Liver (tissue), 9 donors: ENCODE results near the gene KCNJ10. TPM values are rescaled to one million over a fixed set of nuclear protein-coding genes. Genes with fewer than 3 reads are reported as not detected.

Source experiments
- DNase-seq: peaks from one replicate; pipeline ENCODE4 v3.0.0-alpha.2; 2017; ENCODE audit warnings: low spot score
- H3K27ac ChIP-seq, 2 donors: one replicate each; pipeline ENCODE4 v1.7.0; 2013; ENCODE audit warnings: inconsistent platforms in 2 of 2, low read length in 2 of 2, control low read depth in 1 of 2, low read depth in 1 of 2, mild to moderate bottlenecking in 1 of 2
- H3K27me3 ChIP-seq, 4 donors: one replicate each; pipeline versions ENCODE4 v1.6.1 to v1.7.0; 2013; ENCODE audit warnings: low read length in 3 of 4, inconsistent platforms in 1 of 4, mild to moderate bottlenecking in 1 of 4, moderate library complexity in 1 of 4; ENCODE audit not compliant: control insufficient read depth in 4 of 4, insufficient read depth in 4 of 4
- H3K36me3 ChIP-seq, 4 donors: one replicate each; pipeline versions ENCODE4 v1.6.1 to v1.7.0; 2013; ENCODE audit warnings: low read length in 3 of 4, mild to moderate bottlenecking in 3 of 4, low read depth in 1 of 4, moderate library complexity in 1 of 4; ENCODE audit not compliant: control insufficient read depth in 4 of 4, insufficient read depth in 3 of 4
- H3K4me1 ChIP-seq, 4 donors: one replicate each; pipeline versions ENCODE4 v1.6.1 to v1.7.0; 2013; ENCODE audit warnings: low read length in 3 of 4, mild to moderate bottlenecking in 3 of 4, moderate library complexity in 1 of 4; ENCODE audit not compliant: control insufficient read depth in 4 of 4, insufficient read depth in 4 of 4
- H3K4me3 ChIP-seq, 3 donors: one replicate each; pipeline versions ENCODE4 v1.6.1 to v1.7.0; 2013; ENCODE audit warnings: low read length in 3 of 3, control low read depth in 1 of 3, low read depth in 1 of 3, mild to moderate bottlenecking in 1 of 3
- H3K9ac ChIP-seq, 2 donors: one replicate each; pipeline ENCODE4 v1.7.0; 2013; ENCODE audit warnings: low read length in 2 of 2, mild to moderate bottlenecking in 2 of 2, moderate library complexity in 2 of 2, control low read depth in 1 of 2, low read depth in 1 of 2
- H3K9me3 ChIP-seq, 4 donors: one replicate each; pipeline versions ENCODE4 v1.6.1 to v1.7.0; 2013; ENCODE audit warnings: low read length in 3 of 4; ENCODE audit not compliant: control insufficient read depth in 4 of 4
- ATF3 ChIP-seq: IDR thresholded peaks from 2 replicates; pipeline ENCODE4 v1.6.1; 2016; ENCODE audit warnings: antibody characterized with exemption
- EGR1 ChIP-seq, 2 donors: IDR thresholded peaks; 2 replicates each; pipeline ENCODE4 v1.6.1; 2016 to 2018; ENCODE audit warnings: antibody characterized with exemption in 2 of 2, low read depth in 2 of 2
- FOXA1 ChIP-seq: IDR thresholded peaks from 2 replicates; pipeline ENCODE4 v1.6.1; 2016; ENCODE audit warnings: antibody characterized with exemption
- FOXA2 ChIP-seq: IDR thresholded peaks from 2 replicates; pipeline ENCODE4 v1.6.1; 2016; ENCODE audit warnings: antibody characterized with exemption
- GABPA ChIP-seq, 2 donors: IDR thresholded peaks in 1 of 2; conservative IDR thresholded peaks in 1 of 2; 2 replicates each; pipeline ENCODE4 v1.6.1; 2016; ENCODE audit warnings: antibody characterized with exemption in 2 of 2, mild to moderate bottlenecking in 1 of 2, moderate library complexity in 1 of 2
- HNF4A ChIP-seq, 2 donors: conservative IDR thresholded peaks; 2 replicates each; pipeline ENCODE4 v1.6.1; 2016; ENCODE audit warnings: antibody characterized with exemption in 2 of 2, mild to moderate bottlenecking in 2 of 2
- HNF4G ChIP-seq: IDR thresholded peaks from 2 replicates; pipeline ENCODE4 v1.6.1; 2016; ENCODE audit warnings: antibody characterized with exemption
- JUND ChIP-seq, 2 donors: IDR thresholded peaks; 2 replicates each; pipeline ENCODE4 v1.6.1; 2016; ENCODE audit warnings: antibody characterized with exemption in 2 of 2
- MAX ChIP-seq: IDR thresholded peaks from 2 replicates; pipeline ENCODE4 v1.6.1; 2016; ENCODE audit warnings: antibody characterized with exemption
- NR2F2 ChIP-seq: IDR thresholded peaks from 2 replicates; pipeline ENCODE4 v1.6.1; 2016; ENCODE audit warnings: antibody characterized with exemption
- RAD21 ChIP-seq, 2 donors: IDR thresholded peaks; 2 replicates each; pipeline ENCODE4 v1.6.1; 2016; ENCODE audit warnings: antibody characterized with exemption in 2 of 2, mild to moderate bottlenecking in 2 of 2
- REST ChIP-seq: IDR thresholded peaks from 2 replicates; pipeline ENCODE4 v1.6.1; 2016; ENCODE audit warnings: antibody characterized with exemption, mild to moderate bottlenecking
- RXRA ChIP-seq, 2 donors: IDR thresholded peaks; 2 replicates each; pipeline ENCODE4 v1.6.1; 2017 to 2018; ENCODE audit warnings: antibody characterized with exemption in 2 of 2, mild to moderate bottlenecking in 1 of 2
- SP1 ChIP-seq: IDR thresholded peaks from 2 replicates; pipeline ENCODE4 v1.6.1; 2018; ENCODE audit warnings: antibody characterized with exemption, mild to moderate bottlenecking
- TAF1 ChIP-seq: conservative IDR thresholded peaks from 2 replicates; pipeline ENCODE4 v1.6.1; 2016; ENCODE audit warnings: antibody characterized with exemption, mild to moderate bottlenecking
- YY1 ChIP-seq: IDR thresholded peaks from 2 replicates; pipeline ENCODE4 v1.6.1; 2016; ENCODE audit warnings: antibody characterized with exemption, mild to moderate bottlenecking
- ZBTB33 ChIP-seq: IDR thresholded peaks from 2 replicates; pipeline ENCODE4 v1.6.1; 2016; ENCODE audit warnings: antibody characterized with exemption
- WGBS: extraction: QIAGEN DNeasy Blood & Tissue Kit; methylation state at CpG from one replicate; pipeline ENCODE4 v1.1.7; 2013; 5-methylcytosine and 5-hydroxymethylcytosine counted together
- polyA plus RNA-seq, 2 donors: library from polyadenylated mRNA; stranded (reverse) in 1 of 2; unstranded in 1 of 2; fragments of 200-250 nt in 1 of 2; fragments of >200 nt in 1 of 2; fragmentation: Nextera tagmentation in 1 of 2; extraction: Ambion mirVana in 1 of 2; gene quantifications; one replicate each; pipeline versions ENCODE4 v1.2.1 to v1.2.3, GENCODE V29; 2013 to 2015
- total RNA-seq, 2 donors: library from RNA; depleted of rRNA; stranded (reverse); fragments of >200 nt; gene quantifications; one replicate each; pipeline ENCODE4 v1.2.3, GENCODE V29; 2014
- TF ChIP-seq, protein P1 (sequence below): fragments of 150-350 bp; IDR thresholded peaks from 2 replicates; pipeline ENCODE4 v1.5.1; 2017; ENCODE audit warnings: improper control_type of control experiment, low read depth, low read length; ENCODE audit not compliant: missing input control
- donor health status: healthy.
- donor health status: healthy.
- donor health status: healthy.
- donor health status: healthy.
- donor health status: healthy.

KCNJ10 gene
- total and polyA plus RNA-seq, 4 donors: 0.48 to 1.6 (median 0.52) TPM

DNA sequence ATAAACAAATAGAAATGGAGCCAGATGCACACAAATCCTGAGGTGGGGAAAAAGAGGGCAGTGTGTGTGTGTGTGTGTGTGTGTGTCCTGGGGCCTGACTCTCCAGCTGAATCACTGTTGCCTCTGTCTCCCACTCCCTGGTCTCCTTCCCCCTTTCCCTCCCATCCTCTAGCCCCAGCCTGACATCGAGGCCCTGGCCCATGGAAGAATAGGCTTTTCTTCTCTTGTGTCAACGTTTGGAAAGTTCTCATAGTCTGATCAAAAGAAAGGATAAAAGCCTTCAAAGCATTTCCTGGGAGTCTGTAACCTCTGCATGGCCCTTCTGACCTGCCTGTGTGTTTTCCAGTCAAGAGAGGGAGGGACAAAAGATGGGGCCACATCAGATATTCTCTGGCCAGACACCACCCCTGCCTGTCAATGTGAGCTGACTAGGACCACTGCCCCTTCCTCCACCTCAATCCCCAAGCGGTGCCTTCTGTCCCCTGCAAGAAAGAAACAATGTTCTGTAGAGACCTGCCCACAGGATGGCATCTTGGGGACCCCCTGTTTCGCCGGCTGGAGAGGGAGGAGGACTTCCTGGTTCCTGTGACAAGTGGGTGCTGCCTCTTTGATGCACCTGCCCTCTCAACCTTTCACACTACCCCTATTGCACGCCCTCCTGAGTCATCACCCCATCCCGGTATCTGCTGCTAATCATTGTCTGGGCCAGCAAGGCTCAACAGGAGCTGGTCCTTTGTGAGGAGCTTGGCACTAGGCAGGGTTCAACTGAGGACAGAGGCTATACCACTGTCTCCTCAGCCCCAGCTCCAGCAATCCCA, 16.2 kb downstream of the KCNJ10 start:
- Histone ChIP-seq H3K27me3 (no peaks in the 10 kb centered on the region), H3K9ac (no peak overlapping the region), H3K36me3 (no peaks in the 10 kb centered on the region), H3K4me1 (no peaks in the 10 kb centered on the region), H3K9me3 (no peaks in the 10 kb centered on the region), H3K4me3 (no peak overlapping the region), H3K27ac (no peak overlapping the region)
- no peak for TF ChIP-seq ATF3
- TF ChIP-seq RAD21 (IDR thresholded peaks at IDR 0.05): no peak
- no peak for TF ChIP-seq ZBTB33
- TF ChIP-seq RXRA (IDR thresholded peaks at IDR 0.05): no peak
- TF ChIP-seq HNF4G: no peak
- TF ChIP-seq SP1: no peak
- TF ChIP-seq REST: no peak
- no peak for TF ChIP-seq HNF4A (conservative IDR thresholded peaks at IDR 0.05)
- WGBS: 58% methylated on average over 7 of the region's 7 CpGs
- no peak for DNase-seq

DNA sequence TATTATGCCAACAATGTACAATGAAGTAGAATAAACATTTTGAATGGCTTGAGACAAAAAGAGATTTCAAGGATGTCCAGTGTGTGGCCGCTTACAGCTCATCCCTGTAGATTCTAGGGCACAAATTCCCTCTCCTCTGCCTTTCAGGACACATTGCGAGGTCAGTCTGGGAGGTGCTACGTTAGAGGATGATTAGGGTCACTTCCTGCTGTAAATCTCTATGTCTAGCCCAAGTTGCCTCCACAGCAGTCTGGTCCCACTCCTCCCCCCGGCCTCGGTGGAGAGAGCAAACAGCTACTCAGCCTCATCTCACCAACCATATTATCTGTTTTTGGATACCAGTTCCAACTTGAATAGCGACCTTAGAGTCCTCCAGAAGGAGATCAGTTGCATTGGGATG, 17.0 kb downstream of the KCNJ10 start:
- H3K36me3 ChIP-seq: no peaks in the 10 kb centered on the region
- no peak for DNase-seq
- H3K9ac ChIP-seq: no peak overlapping the region
- H3K9me3 ChIP-seq: no peaks in the 10 kb centered on the region
- H3K27me3 ChIP-seq: no peaks in the 10 kb centered on the region
- 62% methylated on average over 6 of the region's 6 CpGs for WGBS
- no peak overlapping the region for H3K27ac ChIP-seq
- H3K4me3 ChIP-seq: no peak overlapping the region
- no peaks in the 10 kb centered on the region for H3K4me1 ChIP-seq
- no peak for TF ChIP-seq HNF4A (conservative IDR thresholded peaks at IDR 0.05)
- TF ChIP-seq ZBTB33: no peak
- no peak for TF ChIP-seq RXRA (IDR thresholded peaks at IDR 0.05)
- TF ChIP-seq ATF3: no peak
- no peak for TF ChIP-seq JUND (IDR thresholded peaks at IDR 0.05)
- TF ChIP-seq MAX: no peak
- no peak for TF ChIP-seq HNF4G
- no peak for TF ChIP-seq YY1
- no peak for TF ChIP-seq SP1
- TF ChIP-seq NR2F2: no peak
- no peak for TF ChIP-seq GABPA (IDR thresholded peaks at IDR 0.05 in 1 of 2, conservative IDR thresholded peaks at IDR 0.05 in 1 of 2)
- no peak for TF ChIP-seq FOXA2
- TF ChIP-seq, protein P1, sequence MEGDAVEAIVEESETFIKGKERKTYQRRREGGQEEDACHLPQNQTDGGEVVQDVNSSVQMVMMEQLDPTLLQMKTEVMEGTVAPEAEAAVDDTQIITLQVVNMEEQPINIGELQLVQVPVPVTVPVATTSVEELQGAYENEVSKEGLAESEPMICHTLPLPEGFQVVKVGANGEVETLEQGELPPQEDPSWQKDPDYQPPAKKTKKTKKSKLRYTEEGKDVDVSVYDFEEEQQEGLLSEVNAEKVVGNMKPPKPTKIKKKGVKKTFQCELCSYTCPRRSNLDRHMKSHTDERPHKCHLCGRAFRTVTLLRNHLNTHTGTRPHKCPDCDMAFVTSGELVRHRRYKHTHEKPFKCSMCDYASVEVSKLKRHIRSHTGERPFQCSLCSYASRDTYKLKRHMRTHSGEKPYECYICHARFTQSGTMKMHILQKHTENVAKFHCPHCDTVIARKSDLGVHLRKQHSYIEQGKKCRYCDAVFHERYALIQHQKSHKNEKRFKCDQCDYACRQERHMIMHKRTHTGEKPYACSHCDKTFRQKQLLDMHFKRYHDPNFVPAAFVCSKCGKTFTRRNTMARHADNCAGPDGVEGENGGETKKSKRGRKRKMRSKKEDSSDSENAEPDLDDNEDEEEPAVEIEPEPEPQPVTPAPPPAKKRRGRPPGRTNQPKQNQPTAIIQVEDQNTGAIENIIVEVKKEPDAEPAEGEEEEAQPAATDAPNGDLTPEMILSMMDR: no peak
- no peak for TF ChIP-seq FOXA1
- no peak for TF ChIP-seq TAF1
- no peak for TF ChIP-seq EGR1 (IDR thresholded peaks at IDR 0.05; ENCODE audit: low read depth in 2 of 2)
- no peak for TF ChIP-seq RAD21 (IDR thresholded peaks at IDR 0.05)
